SK-N-SH treated with all-trans-retinoic acid at 6 μM for 48 hours (cell line): Measurements from ENCODE around the gene NXPE4.

Experiments used
- ARNTL ChIP-seq: fragments of 450-650 bp; formaldehyde crosslinking; IDR thresholded peaks from 2 replicates; pipeline ENCODE4 v1.5.0; 2020; ENCODE audit warnings: low read depth, mild to moderate bottlenecking, moderate library complexity, borderline replicate concordance
- BACH2 ChIP-seq: fragments of 250-450 bp; sonication (Bioruptor Pico); IDR thresholded peaks from 2 replicates; pipeline ENCODE4 v1.9.0; 2021; ENCODE audit warnings: mild to moderate bottlenecking, borderline replicate concordance
- CREB5 ChIP-seq: fragments of 250-450 bp; sonication (Bioruptor Pico); IDR thresholded peaks from 2 replicates; pipeline ENCODE4 v1.5.1; 2020; ENCODE audit warnings: low read depth, mild to moderate bottlenecking, moderate library complexity
- OSR1 ChIP-seq: fragments of 250-450 bp; sonication (Bioruptor Pico); IDR thresholded peaks from 2 replicates; pipeline ENCODE4 v1.8.0; 2022; ENCODE audit warnings: moderate library complexity, mild to moderate bottlenecking, inconsistent platforms
- PATZ1 ChIP-seq: fragments of 250-450 bp; sonication (Bioruptor Pico); IDR thresholded peaks from 2 replicates; pipeline ENCODE4 v1.8.0; 2020; ENCODE audit warnings: mild to moderate bottlenecking, moderate library complexity, borderline replicate concordance
- TOX ChIP-seq: fragments of 250-450 bp; sonication (Bioruptor Pico); IDR thresholded peaks from 2 replicates; pipeline ENCODE4 v1.8.0; 2021; ENCODE audit warnings: mild to moderate bottlenecking, moderate library complexity, borderline replicate concordance
- ZFP3 ChIP-seq: fragments of 250-450 bp; sonication (Bioruptor Pico); IDR thresholded peaks from 2 replicates; pipeline ENCODE4 v1.5.0; 2020; ENCODE audit warnings: mild to moderate bottlenecking, moderate library complexity
- ZNF8 ChIP-seq: fragments of 450-650 bp; formaldehyde crosslinking; IDR thresholded peaks from 2 replicates; pipeline ENCODE4 v1.5.0; 2020; ENCODE audit warnings: mild to moderate bottlenecking, moderate library complexity

- TF ChIP-seq PATZ1 (CRISPR knock-in tag) (no peak), ZFP3 (CRISPR knock-in tag) (no peak), ZNF8 (CRISPR knock-in tag) (no peak), TOX (CRISPR knock-in tag) (no peak), BACH2 (CRISPR knock-in tag) (no peak), CREB5 (CRISPR knock-in tag) (no peak), ARNTL (CRISPR knock-in tag) (no peak), OSR1 (no peak)
Measured at GRCh38 chr11:114617157-114618124, 21.9 kb upstream of the NXPE4 start.
